Activated CD4-positive, alpha-beta T cell treated with anti-CD3 and anti-CD28 coated beads, Interleukin-2, amount 50 U/mL, for 48 hours (primary cell): Measurements from ENCODE around the gene TYW1B.
"Not testable (repeated sequence)": the region's sequence is repeated elsewhere in the genome, so short reads cannot be mapped to it uniquely, and the experiment has no call there.

Source experiments
- DNase-seq, 2 experiments: peaks; one replicate each; pipeline ENCODE4 v3.0.0-alpha.2; 2020

The TYW1B gene

GRCh38 chr7:72618435-72619180, 209.4 kb downstream of the TYW1B start:
- DNase-seq: not testable (repeated sequence)

GRCh38 chr7:72609761-72610160, 218.2 kb downstream of the TYW1B start:
- not testable (repeated sequence) for DNase-seq

- not testable (repeated sequence) for DNase-seq
Observed at GRCh38 chr7:72607988-72608387, 220.0 kb downstream of the TYW1B start.

- not testable (repeated sequence) for DNase-seq
Observed at GRCh38 chr7:72605863-72606431, 222.1 kb downstream of the TYW1B start.

- DNase-seq: not testable (repeated sequence)
Observed at GRCh38 chr7:72604771-72605611, 223.0 kb downstream of the TYW1B start.

GRCh38 chr7:72603476-72603875, 224.5 kb downstream of the TYW1B start:
- not testable (repeated sequence) for DNase-seq

GRCh38 chr7:72603073-72603472, 224.9 kb downstream of the TYW1B start:
- DNase-seq: no peak

- DNase-seq: not testable (repeated sequence)
Observed at GRCh38 chr7:72601683-72602082, 226.3 kb downstream of the TYW1B start.

- not testable (repeated sequence) for DNase-seq
Observed at GRCh38 chr7:72590023-72590422, 238.0 kb downstream of the TYW1B start.

- peak in 1 of 2 experiments; percentile 3 for DNase-seq
Observed at GRCh38 chr7:72587267-72587666, 240.7 kb downstream of the TYW1B start.

- not testable (repeated sequence) for DNase-seq
Observed at GRCh38 chr7:72584576-72584975, 243.4 kb downstream of the TYW1B start.

GRCh38 chr7:72583620-72584361, 244.2 kb downstream of the TYW1B start:
- DNase-seq: not testable (repeated sequence)

GRCh38 chr7:72580142-72580770, 247.7 kb downstream of the TYW1B start:
- DNase-seq: not testable (repeated sequence)

- no peak for DNase-seq
Observed at GRCh38 chr7:72577107-72577506, 250.9 kb downstream of the TYW1B start.

- not testable (repeated sequence) for DNase-seq
Observed at GRCh38 chr7:72561988-72562387, 266.0 kb downstream of the TYW1B start.

GRCh38 chr7:72559546-72559945, 268.5 kb downstream of the TYW1B start:
- DNase-seq: not testable (repeated sequence)

GRCh38 chr7:72556733-72557132, 271.3 kb downstream of the TYW1B start:
- not testable (repeated sequence) for DNase-seq

- DNase-seq: not testable (repeated sequence)
Observed at GRCh38 chr7:72555238-72555637, 272.8 kb downstream of the TYW1B start.

GRCh38 chr7:72554401-72554800, 273.6 kb downstream of the TYW1B start:
- not testable (repeated sequence) for DNase-seq

GRCh38 chr7:72550454-72550853, 277.5 kb downstream of the TYW1B start:
- DNase-seq: not testable (repeated sequence)

- not testable (repeated sequence) for DNase-seq
Observed at GRCh38 chr7:72546586-72547237, 281.3 kb downstream of the TYW1B start.

- DNase-seq: not testable (repeated sequence)
Observed at GRCh38 chr7:72544531-72544930, 283.5 kb downstream of the TYW1B start.
